Neural cell (in vitro differentiated cells): ENCODE results near the gene CLSTN1. TPM values are rescaled to one million over a fixed set of nuclear protein-coding genes. Genes with fewer than 3 reads are reported as not detected.
A peak's percentile ranks its signal among the peaks of the same experiment; 100 is the strongest.

ENCODE experiments used
- H2AFZ ChIP-seq: fragments of 200-600, 300-800 bp; sonication (generic), shearing (Covaris generic); 2 replicates; pipeline ENCODE4 v1.6.0; 2014; ENCODE audit warnings: low read depth, mild to moderate bottlenecking, antibody characterized with exemption, low read length, moderate library complexity
- H3F3A ChIP-seq: fragments of 200-600 bp; shearing (Covaris generic); 2 replicates; pipeline ENCODE4 v1.6.1; 2016; ENCODE audit warnings: mild to moderate bottlenecking, moderate library complexity, mixed read lengths, antibody characterized with exemption, low read length; ENCODE audit not compliant: insufficient read depth, poor library complexity, severe bottlenecking
- H3K27ac ChIP-seq: fragments of 200-600, 300-800 bp; sonication (generic), shearing (Covaris generic); 2 replicates; pipeline ENCODE4 v1.5.1; 2014; ENCODE audit warnings: mild to moderate bottlenecking, low read length, moderate library complexity
- H3K27me3 ChIP-seq: fragments of 300-800, 200-600 bp; sonication (generic), shearing (Covaris generic); 2 replicates; pipeline ENCODE4 v1.6.0; 2014; ENCODE audit warnings: mild to moderate bottlenecking, low read depth, low read length, moderate library complexity; ENCODE audit not compliant: insufficient read depth
- H3K36me3 ChIP-seq: fragments of 300-800, 200-600 bp; sonication (generic), shearing (Covaris generic); 2 replicates; pipeline ENCODE4 v1.5.1; 2014; ENCODE audit warnings: mild to moderate bottlenecking, antibody characterized with exemption, low read length, moderate library complexity; ENCODE audit not compliant: insufficient read depth
- H3K4me2 ChIP-seq: fragments of 300-800, 200-600 bp; sonication (generic), shearing (Covaris generic); 2 replicates; pipeline ENCODE4 v1.6.0; 2014; ENCODE audit warnings: mild to moderate bottlenecking, low read length
- H3K4me3 ChIP-seq: fragments of 300-800, 200-600 bp; sonication (generic), shearing (Covaris generic); 2 replicates; pipeline ENCODE4 v1.5.1; 2014; ENCODE audit warnings: mild to moderate bottlenecking, low read length, moderate library complexity
- H3K79me2 ChIP-seq: fragments of 200-600 bp; shearing (Covaris generic); replicated peaks from 2 replicates; pipeline ENCODE4 v1.6.0; 2014; ENCODE audit warnings: mild to moderate bottlenecking, low read length, moderate library complexity; ENCODE audit not compliant: insufficient read depth
- H3K9ac ChIP-seq: fragments of 300-800, 200-600 bp; sonication (generic), shearing (Covaris generic); 2 replicates; pipeline ENCODE4 v1.6.1; 2016; ENCODE audit warnings: mild to moderate bottlenecking, low read length, mixed read lengths
- H3K9me2 ChIP-seq: fragments of 200-600 bp; shearing (Covaris generic); 2 replicates; pipeline ENCODE4 v1.6.1; 2016; ENCODE audit warnings: mild to moderate bottlenecking, low read length, mixed read lengths; ENCODE audit not compliant: insufficient read depth
- H3K9me3 ChIP-seq: fragments of 200-600, 300-800 bp; sonication (generic), shearing (Covaris generic); 2 replicates; pipeline ENCODE4 v1.6.1; 2016; ENCODE audit warnings: mild to moderate bottlenecking, mixed run types, low read length, moderate library complexity, mixed read lengths
- H4K20me1 ChIP-seq: fragments of 200-600 bp; shearing (Covaris generic); 2 replicates; pipeline ENCODE4 v1.6.1; 2016; ENCODE audit warnings: mild to moderate bottlenecking, mixed run types; ENCODE audit not compliant: insufficient read depth
- CTCF ChIP-seq: fragments of 450-650 bp; IDR thresholded peaks from 2 replicates; pipeline ENCODE4 v1.5.1; 2014; ENCODE audit warnings: antibody characterized with exemption, mild to moderate bottlenecking, moderate library complexity; ENCODE audit not compliant: poor library complexity, severe bottlenecking
- EP300 ChIP-seq: fragments of 450-650 bp; conservative IDR thresholded peaks from 2 replicates; pipeline ENCODE4 v1.6.1; 2014; ENCODE audit warnings: antibody characterized with exemption, mild to moderate bottlenecking, moderate library complexity; ENCODE audit not compliant: poor library complexity, severe bottlenecking
- EZH2 ChIP-seq: fragments of 200-600, 300-800 bp; shearing (Covaris generic), sonication (generic); IDR thresholded peaks from 2 replicates; pipeline ENCODE4 v1.6.1; 2014; ENCODE audit warnings: antibody characterized with exemption, low read length, borderline replicate concordance, mild to moderate bottlenecking; ENCODE audit not compliant: insufficient read depth, poor library complexity, severe bottlenecking
- MXI1 ChIP-seq: fragments of 450-650 bp; conservative IDR thresholded peaks from 2 replicates; pipeline ENCODE4 v1.6.1; 2014; ENCODE audit warnings: antibody characterized with exemption, mild to moderate bottlenecking; ENCODE audit not compliant: poor library complexity, severe bottlenecking
- RAD21 ChIP-seq: fragments of 450-650 bp; conservative IDR thresholded peaks from 2 replicates; pipeline ENCODE4 v1.6.1; 2014; ENCODE audit warnings: antibody characterized with exemption, mild to moderate bottlenecking, moderate library complexity
- REST ChIP-seq: IDR thresholded peaks from 2 replicates; pipeline ENCODE4 v1.6.1; 2012; ENCODE audit warnings: borderline replicate concordance
- SMC3 ChIP-seq: fragments of 450-650 bp; conservative IDR thresholded peaks from 2 replicates; pipeline ENCODE4 v1.6.1; 2014; ENCODE audit warnings: antibody characterized with exemption, mild to moderate bottlenecking, moderate library complexity; ENCODE audit not compliant: poor library complexity
- TAF1 ChIP-seq: IDR thresholded peaks from 2 replicates; pipeline ENCODE4 v1.6.1; 2012; ENCODE audit warnings: low read depth
- polyA plus RNA-seq: library from polyadenylated mRNA; depleted of rRNA; stranded (reverse); fragments of >200 nt; gene quantifications from 2 replicates; pipeline ENCODE4 v1.2.3, GENCODE V29; 2014

The CLSTN1 gene
- polyA plus RNA-seq, 1 donor from 2014 or later, result 77.2 TPM

GRCh38 chr1:9822897-9823692 lies 670 bp downstream of the CLSTN1 start:
- Histone ChIP-seq H3K27me3 (no peaks in the 10 kb centered on the region), H3K36me3 (no peaks in the 10 kb centered on the region), H3F3A (no peaks in the 10 kb centered on the region), H3K79me2 (peaks cover 38% of the 10 kb centered on the region), H3K9ac (peak overlapping the region; percentile 86), H2AFZ (no peak overlapping the region), H4K20me1 (no peaks in the 10 kb centered on the region), H3K9me3 (no peaks in the 10 kb centered on the region), H3K4me3 (peak overlapping the region; percentile 94), H3K27ac (peak overlapping the region; percentile 57), H3K4me2 (peak overlapping the region; percentile 85), H3K9me2 (no peaks in the 10 kb centered on the region)
- TF ChIP-seq REST, result no peak
- no peak for TF ChIP-seq EP300
- no peak for TF ChIP-seq EZH2
- no peak for TF ChIP-seq SMC3
- TF ChIP-seq RAD21, result no peak
- peak; percentile 37 for TF ChIP-seq MXI1
- TF ChIP-seq CTCF, result peak; percentile 9
- TF ChIP-seq TAF1, result no peak

GRCh38 chr1:9822490-9822889 lies 1.3 kb downstream of the CLSTN1 start:
- H2AFZ ChIP-seq, result no peak overlapping the region
- no peaks in the 10 kb centered on the region for H3K27me3 ChIP-seq
- peaks cover 45% of the 10 kb centered on the region for H3K79me2 ChIP-seq
- no peak for TF ChIP-seq REST
- TF ChIP-seq SMC3, result peak; percentile 32
- peak overlapping the region; percentile 86 for H3K9ac ChIP-seq
- no peaks in the 10 kb centered on the region for H3K9me2 ChIP-seq
- H3K4me2 ChIP-seq, result peak overlapping the region; percentile 85
- H3K9me3 ChIP-seq, result no peaks in the 10 kb centered on the region
- H3K36me3 ChIP-seq, result no peaks in the 10 kb centered on the region
- H3F3A ChIP-seq, result no peaks in the 10 kb centered on the region
- H4K20me1 ChIP-seq, result no peaks in the 10 kb centered on the region
- H3K4me3 ChIP-seq, result peak overlapping the region; percentile 94
- peak overlapping the region; percentile 57 for H3K27ac ChIP-seq
